ENCODE data around the gene RXFP4.

RXFP4 gene

DNA sequence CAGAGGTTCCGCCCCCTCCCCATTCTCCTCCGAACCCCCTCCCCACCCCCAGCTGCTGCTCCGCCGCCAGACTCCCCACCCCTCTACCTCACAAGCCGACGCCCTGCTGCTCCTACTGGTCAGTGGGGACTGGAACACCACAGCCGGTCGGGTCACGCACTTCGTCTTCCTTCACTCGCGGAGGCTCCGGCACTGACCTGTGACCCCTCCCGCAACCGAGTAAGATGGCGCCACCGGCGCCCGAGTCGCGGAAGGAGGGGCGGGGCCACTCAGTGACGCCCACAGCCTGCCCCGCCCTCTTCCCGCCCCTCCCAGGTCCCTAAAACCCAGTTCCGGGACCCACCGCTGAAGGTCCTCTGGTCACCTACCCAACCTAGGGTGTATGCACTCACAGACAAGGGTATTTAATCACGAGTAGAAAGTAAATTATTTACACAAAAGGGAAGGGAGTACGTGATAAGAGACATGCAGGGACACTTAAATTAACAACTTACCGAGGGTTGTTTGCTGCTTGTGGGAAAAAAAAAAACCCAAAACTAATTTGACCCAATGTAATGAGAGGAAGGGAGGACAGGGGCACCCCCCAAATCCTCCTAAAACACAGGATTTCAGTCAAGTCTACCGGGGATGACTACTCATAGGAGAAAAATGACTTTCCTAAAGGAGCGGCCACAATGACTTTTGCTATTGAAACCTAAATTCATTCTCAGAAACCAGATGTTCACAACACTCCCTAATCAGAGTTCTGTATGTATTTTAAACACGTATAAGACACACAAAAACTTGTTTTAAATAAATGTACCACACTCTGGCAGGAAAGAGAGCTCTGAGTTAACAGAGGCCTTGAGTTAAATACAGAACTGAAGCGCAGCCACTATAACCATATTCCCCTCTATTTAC lies 30.0 kb upstream of the RXFP4 start, which contains the start of gene RIT1:
Gene RIT1 (minus strand): TSS at position 194 of the 900 bp plus-strand sequence. CDS start 588 bp downstream, outside the sequence.
- CTCF ChIA-PET: interaction anchor here (1.2 to 1.3 kb wide), 2 partner anchors 51 to 78 kb away, joined by 3 read pairs; no protein-coding TSS in a partner anchor
- H3K4me3 ChIP-seq (ENCODE audit: low read depth, low read length): peak within 1 kb of the TSS; percentile 90
- POLR2A ChIA-PET: interaction anchor here (1.4 to 1.5 kb wide), 2 partner anchors 18 to 55 kb away, joined by 3 to 6 read pairs; partner anchors contain the start of gene GON4L
- no peak for TF ChIP-seq CTCF (IDR thresholded peaks at IDR 0.05; ENCODE audit: insufficient read depth, low read length, missing control alignments)
- no peak for DNase-seq (ENCODE audit: low read depth, low spot score)

GRCh38 chr1:155912056-155912536 lies 29.3 kb upstream of the RXFP4 start:
- ChIA-PET POLR2A (no interaction called here), CTCF (interaction anchor here (1.2 to 1.3 kb wide), 2 partner anchors 52 to 78 kb away, joined by 3 read pairs; no protein-coding TSS in a partner anchor)
- DNase-seq (ENCODE audit: low read depth, low spot score): no peak
- no peak overlapping the region for H3K4me3 ChIP-seq (ENCODE audit: low read depth, low read length)
- no peak for TF ChIP-seq CTCF (IDR thresholded peaks at IDR 0.05; ENCODE audit: insufficient read depth, low read length, missing control alignments)

- CTCF ChIA-PET: interaction anchor here (1.1 to 1.2 kb wide), 2 partner anchors 16 to 74 kb away, joined by 3 to 4 read pairs; no protein-coding TSS in a partner anchor
- POLR2A ChIA-PET: interaction anchor here (0.9 kb wide), 1 partner anchor 19 kb away, joined by 3 read pairs; no protein-coding TSS in a partner anchor
- H3K4me3 ChIP-seq (ENCODE audit: low read depth, low read length): no peak overlapping the region
- no peak for DNase-seq (ENCODE audit: low read depth, low spot score)
- TF ChIP-seq CTCF (IDR thresholded peaks at IDR 0.05; ENCODE audit: insufficient read depth, low read length, missing control alignments): no peak
Observed at GRCh38 chr1:155913969-155914757, 27.3 kb upstream of the RXFP4 start.

DNA sequence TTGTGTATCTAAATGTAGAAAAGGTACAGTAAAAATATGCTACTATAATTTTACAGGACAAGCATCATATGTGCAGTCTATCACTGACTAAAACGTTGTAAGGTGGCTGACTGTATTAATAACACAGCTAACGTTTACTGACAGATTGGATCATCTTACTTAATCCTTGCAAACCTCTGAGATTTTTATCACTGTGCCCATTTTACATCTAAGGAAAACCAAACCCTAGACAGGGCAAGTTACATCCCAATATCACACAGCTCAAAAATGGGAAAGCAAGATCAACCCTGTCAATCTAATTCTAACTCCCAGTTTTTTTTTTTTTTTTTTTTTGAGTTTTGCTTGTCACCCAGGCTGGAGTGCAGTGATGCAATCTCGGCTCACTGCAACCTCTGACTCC lies 22.8 kb upstream of the RXFP4 start:
- no peak for TF ChIP-seq CTCF (IDR thresholded peaks at IDR 0.05; ENCODE audit: insufficient read depth, low read length, missing control alignments)
- no peak for DNase-seq (ENCODE audit: low read depth, low spot score)
- CTCF ChIA-PET: interaction anchor here (1.0 to 4.4 kb wide), 3 partner anchors 11 to 71 kb away, joined by 3 to 17 read pairs (median 7); no protein-coding TSS in a partner anchor
- POLR2A ChIA-PET: interaction anchor here (0.7 to 1.1 kb wide), 2 partner anchors 13 to 22 kb away, joined by 4 to 5 read pairs; no protein-coding TSS in a partner anchor
- H3K4me3 ChIP-seq (ENCODE audit: low read depth, low read length): no peak overlapping the region

GRCh38 chr1:155919801-155920200 lies 21.6 kb upstream of the RXFP4 start:
- no peak overlapping the region for H3K4me3 ChIP-seq (ENCODE audit: low read depth, low read length)
- POLR2A ChIA-PET: interaction anchor here (1.0 kb wide), 1 partner anchor 42 kb away, joined by 3 read pairs; no protein-coding TSS in a partner anchor
- CTCF ChIA-PET: interaction anchor here (1.6 kb wide), 1 partner anchor 70 kb away, joined by 7 read pairs; no protein-coding TSS in a partner anchor
- no peak for DNase-seq (ENCODE audit: low read depth, low spot score)
- TF ChIP-seq CTCF (IDR thresholded peaks at IDR 0.05; ENCODE audit: insufficient read depth, low read length, missing control alignments): no peak

All from AG04449 (cell line).